ENCODE data around the gene TRIM28.

TRIM28 gene

DNA sequence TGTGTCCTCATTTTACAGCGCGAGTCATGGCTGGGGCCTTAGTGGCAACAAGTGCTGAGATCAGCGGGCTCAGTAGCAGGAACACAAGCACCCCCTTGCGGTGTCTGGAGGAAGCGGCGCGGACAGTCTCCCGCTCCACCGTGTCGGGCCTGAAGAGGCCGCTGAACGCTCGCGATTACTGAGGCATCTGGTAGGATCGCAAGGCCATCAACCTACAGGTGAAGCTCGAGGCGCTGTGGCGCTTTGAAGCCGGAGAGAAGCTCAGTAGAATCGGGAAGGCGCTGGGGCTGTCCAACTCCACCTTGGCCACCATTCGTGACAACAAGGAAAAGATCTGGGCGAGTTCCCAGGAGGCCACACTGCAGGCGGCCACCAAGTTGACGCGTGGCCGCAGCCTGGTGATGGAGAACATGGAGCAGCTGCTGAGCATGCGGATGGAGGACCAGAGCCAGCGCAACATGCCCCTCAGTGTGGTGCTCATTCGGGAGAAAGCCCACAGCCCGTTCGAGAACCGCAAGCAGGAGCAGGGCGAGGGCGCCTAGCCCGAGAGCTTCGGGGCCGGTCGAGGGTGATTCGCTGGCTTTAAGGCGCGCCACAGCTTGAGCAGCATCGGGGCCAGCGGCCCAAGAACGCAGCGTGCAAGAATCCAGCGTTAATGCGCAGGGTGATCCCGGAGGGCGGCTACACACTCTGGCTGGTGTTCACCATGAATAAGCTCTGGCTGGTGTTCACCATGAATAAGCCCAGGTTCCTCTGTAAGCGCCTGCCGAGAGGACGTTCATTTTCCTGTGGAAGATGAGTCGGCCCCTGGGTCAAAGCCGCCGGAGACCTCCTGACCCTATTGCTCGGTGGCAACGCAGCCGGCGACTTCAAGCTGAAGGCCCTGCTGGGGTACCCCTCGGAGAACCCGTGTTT is 37.6 kb downstream of the TRIM28 start:
- no peak for DNase-seq

DNA sequence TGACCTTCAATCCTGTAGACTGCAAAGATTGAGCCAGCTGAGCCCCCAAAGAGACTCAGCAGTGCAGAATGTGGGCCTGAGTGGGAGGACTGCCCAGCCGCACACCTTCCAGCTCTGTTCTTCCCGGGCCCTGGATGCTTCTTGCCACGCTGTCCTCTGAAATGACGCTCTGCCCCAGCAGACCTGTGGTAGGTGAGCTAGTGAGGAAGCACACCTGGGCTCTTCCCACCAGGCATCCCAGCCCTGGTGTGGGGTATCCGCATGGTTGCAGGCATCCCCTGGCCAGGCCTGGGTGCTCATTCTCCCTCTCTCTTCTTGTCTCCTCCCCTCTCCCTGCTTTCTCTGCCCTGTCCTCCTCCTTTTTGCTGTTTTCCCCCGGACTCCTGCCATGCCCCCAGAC is 39.1 kb downstream of the TRIM28 start:
- no peak for DNase-seq

DNA sequence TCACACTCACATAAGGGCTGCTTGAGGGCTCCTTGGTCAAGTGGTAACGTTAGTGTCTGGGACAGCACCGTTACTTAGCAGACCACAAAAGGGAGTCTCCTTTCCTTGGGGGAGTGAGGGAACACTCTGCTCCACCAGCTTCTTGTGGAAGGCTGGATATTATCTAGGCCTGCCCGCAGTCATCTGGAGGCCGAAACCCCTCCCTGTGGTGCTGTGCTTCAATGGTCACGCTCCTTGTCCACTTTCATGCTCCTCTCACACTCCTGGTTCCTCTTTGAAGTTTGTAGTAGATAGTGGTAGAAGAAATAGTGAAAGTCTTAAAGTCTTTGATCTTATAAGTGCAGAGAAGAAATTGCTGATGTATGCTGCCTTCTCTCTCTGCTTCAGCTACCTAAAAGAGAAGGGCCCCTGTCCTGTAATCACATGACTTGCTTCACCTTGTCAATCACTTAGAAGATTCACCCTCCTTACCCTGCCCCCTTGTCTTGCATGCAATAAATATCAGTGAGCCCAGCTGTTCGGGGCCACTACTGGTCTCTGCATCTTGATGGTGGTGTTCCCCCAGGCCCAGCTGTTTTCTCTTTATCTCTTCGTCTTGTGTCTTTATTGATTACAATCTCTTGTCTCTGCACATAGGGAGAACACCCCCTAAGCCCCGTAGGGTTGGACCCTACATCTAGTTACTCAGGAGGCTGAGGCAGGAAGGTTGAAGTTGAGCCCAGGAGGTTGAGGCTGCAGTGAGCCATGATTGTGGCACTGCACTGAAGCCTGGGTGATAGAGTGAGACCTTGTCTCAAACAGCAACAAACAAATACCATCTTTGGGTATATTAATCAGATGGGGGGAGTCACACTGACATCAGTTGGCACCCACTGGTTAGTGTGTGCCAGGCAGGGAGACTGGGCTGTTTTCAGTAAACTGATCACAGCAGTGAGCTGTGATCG is 40.9 kb downstream of the TRIM28 start:
- DNase-seq, result no peak

DNA sequence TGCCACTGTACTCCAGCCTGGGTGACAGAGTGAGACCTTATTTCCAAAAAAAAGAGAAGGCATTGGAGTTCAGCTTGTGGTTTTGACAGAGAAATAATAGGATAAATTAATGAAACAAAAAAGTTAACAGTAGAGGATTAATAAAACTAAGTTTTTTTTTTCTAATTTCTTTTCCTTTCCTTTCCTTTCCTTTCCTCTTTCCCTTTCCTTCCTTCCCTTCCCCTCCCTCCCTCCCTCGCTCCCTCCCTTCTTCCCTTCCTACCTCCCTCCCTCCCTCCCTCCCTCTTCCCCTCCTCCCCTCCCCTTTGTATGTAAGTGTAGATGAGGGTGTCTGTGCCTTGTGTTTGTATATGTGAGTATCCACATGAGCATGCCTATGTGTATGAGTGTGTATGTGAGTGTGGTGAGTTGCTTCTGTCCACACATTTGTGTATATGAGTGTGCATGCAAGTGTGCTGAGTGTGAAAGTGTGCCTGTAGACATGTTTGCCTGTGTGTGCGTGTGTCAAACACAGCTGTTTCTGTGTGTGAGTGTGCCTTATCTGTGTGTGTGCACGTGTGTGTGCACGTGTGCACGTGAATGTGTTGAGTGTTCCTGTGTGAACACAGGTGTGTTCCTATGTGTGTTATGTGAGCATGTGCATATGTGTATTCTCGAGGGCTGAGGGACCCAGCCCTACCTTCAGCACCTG is 41.7 kb downstream of the TRIM28 start:
- DNase-seq, result no peak

DNA sequence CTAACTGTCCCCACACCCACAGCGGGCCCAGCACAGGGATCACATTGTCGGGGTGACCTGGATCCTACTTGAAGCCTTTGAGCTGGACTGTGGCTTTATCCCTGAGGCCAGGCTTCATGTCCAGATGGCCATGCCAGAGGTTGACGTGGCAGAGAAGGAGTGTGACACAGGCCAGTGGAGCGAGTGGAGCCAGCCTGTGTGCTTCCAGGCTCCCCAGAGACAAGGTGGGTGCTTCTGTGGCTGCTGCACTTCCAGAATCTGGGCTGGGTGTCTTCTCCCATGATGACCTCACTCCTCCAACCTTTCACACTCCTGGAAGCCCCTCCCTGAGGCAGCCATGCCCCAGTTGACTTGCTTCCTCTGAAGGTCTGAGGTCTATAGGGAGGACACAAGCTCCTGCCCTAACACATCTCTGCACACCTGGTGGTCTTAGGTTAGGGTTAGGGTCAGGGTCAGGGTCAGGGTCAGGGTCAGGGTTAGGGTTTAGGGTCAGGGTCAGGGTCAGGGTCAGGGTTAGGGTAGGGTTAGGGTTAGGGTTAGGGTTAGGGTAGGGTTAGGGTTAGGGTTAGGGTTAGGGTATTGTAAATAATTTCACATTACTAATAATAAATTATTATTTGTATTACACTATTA is 42.4 kb downstream of the TRIM28 start:
- DNase-seq, result no peak
